SK-N-SH treated with all-trans-retinoic acid at 6 μM for 48 hours (cell line): ENCODE data around the gene HOXA13.

Experiments
- BACH2 ChIP-seq: fragments of 250-450 bp; sonication (Bioruptor Pico); IDR thresholded peaks from 2 replicates; pipeline ENCODE4 v1.9.0; 2021; ENCODE audit warnings: mild to moderate bottlenecking, borderline replicate concordance
- PATZ1 ChIP-seq: fragments of 250-450 bp; sonication (Bioruptor Pico); IDR thresholded peaks from 2 replicates; pipeline ENCODE4 v1.8.0; 2020; ENCODE audit warnings: mild to moderate bottlenecking, moderate library complexity, borderline replicate concordance

DNA sequence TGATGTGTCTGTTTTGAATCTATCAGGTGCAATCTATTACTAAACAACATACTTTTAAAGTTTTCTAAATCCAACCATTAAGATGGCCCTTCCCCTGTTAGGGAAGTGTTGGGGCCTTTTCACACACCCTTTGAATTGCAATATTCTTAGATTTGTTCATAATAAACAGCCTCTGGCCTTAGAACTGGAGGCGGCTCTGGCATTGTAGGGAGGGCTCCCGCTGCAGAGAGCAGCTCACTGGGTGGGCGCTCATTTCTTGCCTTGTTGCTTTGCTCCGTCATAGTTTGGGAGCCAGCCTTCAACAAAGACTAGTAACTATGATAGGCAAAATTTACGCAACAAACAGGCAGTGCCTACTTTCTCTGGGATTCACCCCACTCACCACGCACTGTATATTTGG is 21.5 kb downstream of the HOXA13 start:
- TF ChIP-seq BACH2 (CRISPR knock-in tag) = no peak
- TF ChIP-seq PATZ1 = no peak
